MCF 10A (cell line): ENCODE data around the gene TLL2. TPM values are rescaled to one million over a fixed set of nuclear protein-coding genes. Genes with fewer than 3 reads are reported as not detected.
A peak's percentile ranks its signal among the peaks of the same experiment; 100 is the strongest.

Source experiments
- BruUV-seq: library from RNA; stranded (reverse); fragments of 400-500 nt; replicated peaks from 2 replicates; lab custom pipeline; 2021; lab: Mats Ljungman, UMichigan
- CTCF ChIA-PET: fragments of 300-600 bp; sonication (Branson Sonifier 250); formaldehyde crosslinking; extraction: SDS; loops from one replicate; lab custom pipeline; 2021; ENCODE audit warnings: antibody characterized with exemption, inconsistent platforms; lab: Yijun Ruan, JAX
- POLR2A ChIA-PET: fragments of 300-600, 350-650 bp; sonication (Branson Sonifier 250); formaldehyde crosslinking; extraction: SDS; loops from one replicate; lab custom pipeline; 2020; ENCODE audit warnings: antibody characterized with exemption, inconsistent platforms; lab: Yijun Ruan, JAX
- DNase-seq: peaks from one replicate; pipeline ENCODE4 v3.0.0-alpha.2; 2018; ENCODE audit not compliant: unreplicated experiment
- H3K27ac Mint-ChIP-seq: one replicate; pipeline ENCODE4 v1.8.0; 2022; ENCODE audit warnings: mild to moderate bottlenecking, low read depth, mixed read lengths; ENCODE audit not compliant: unreplicated experiment
- H3K27me3 Mint-ChIP-seq: one replicate; pipeline ENCODE4 v1.8.0; 2022; ENCODE audit warnings: mixed read lengths; ENCODE audit not compliant: insufficient read depth, unreplicated experiment
- H3K36me3 Mint-ChIP-seq: one replicate; pipeline ENCODE4 v1.8.0; 2022; ENCODE audit warnings: mild to moderate bottlenecking, moderate library complexity, mixed read lengths; ENCODE audit not compliant: insufficient read depth, unreplicated experiment
- H3K4me1 Mint-ChIP-seq: one replicate; pipeline ENCODE4 v1.8.0; 2022; ENCODE audit warnings: mixed read lengths; ENCODE audit not compliant: insufficient read depth, unreplicated experiment
- H3K4me3 Mint-ChIP-seq: one replicate; pipeline ENCODE4 v1.8.0; 2022; ENCODE audit warnings: mild to moderate bottlenecking, moderate library complexity, mixed read lengths; ENCODE audit not compliant: unreplicated experiment
- H3K9me3 Mint-ChIP-seq: one replicate; pipeline ENCODE4 v1.8.0; 2022; ENCODE audit warnings: mixed read lengths; ENCODE audit not compliant: unreplicated experiment
- intact Hi-C: fragments of 100-400 bp; cut with micrococcal nuclease; formaldehyde crosslinking; loops from 2 replicates; pipeline ENCODE4 v1.14.1; 2022
- total RNA-seq: library from RNA; stranded (reverse); gene quantifications from 2 replicates; pipeline ENCODE4 v1.2.3, GENCODE V29; 2022
- TF ChIP-seq, protein P1 (sequence below): fragments of 200-600 bp; IDR thresholded peaks from one replicate; pipeline ENCODE4 v1.8.0; 2022; ENCODE audit warnings: antibody characterized with exemption, mild to moderate bottlenecking; ENCODE audit not compliant: unreplicated experiment

TLL2 gene
- total RNA-seq, 1 experiment from 2014 or later: not detected

DNA sequence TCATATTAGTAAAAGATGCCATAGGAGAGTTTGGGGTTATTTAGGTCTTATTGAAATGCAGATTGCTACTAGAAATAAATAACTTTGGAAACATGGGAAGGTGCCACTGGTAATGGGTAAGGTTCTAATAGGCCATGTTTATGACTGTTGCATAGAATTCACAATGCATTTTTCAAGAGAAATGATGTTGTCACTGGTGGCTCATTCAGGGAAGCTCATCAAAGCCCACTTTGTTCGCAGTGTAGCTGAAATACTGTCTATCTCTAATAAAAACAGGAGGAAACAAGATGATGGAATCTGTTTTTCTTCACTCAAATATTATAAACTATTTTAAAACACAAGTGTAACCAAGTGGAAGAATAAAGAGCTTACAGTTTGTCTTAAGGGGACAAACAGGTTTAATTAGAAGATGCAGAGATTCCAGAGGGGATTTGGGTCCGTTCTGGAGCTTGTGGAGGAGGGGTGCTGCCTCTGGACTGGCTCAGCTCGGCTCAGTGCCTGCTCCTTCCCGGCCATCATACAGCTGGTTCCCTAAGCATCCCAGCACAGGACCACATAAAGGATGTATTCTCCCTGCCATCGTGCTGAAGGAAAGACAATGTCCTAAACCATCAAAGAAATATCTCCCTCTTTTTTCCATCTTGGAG lies 175.3 kb downstream of the TLL2 start:
- CTCF ChIA-PET: interaction anchor here (0.6 to 5.0 kb wide), 18 partner anchors 10 to 645 kb away, joined by 3 to 43 read pairs (median 4); partner anchors contain the start of gene TCTN3
- no peaks in the 10 kb centered on the region for H3K9me3 Mint-ChIP-seq
- no peaks in the 10 kb centered on the region for H3K36me3 Mint-ChIP-seq
- no peak for DNase-seq
- no peak overlapping the region for H3K27ac Mint-ChIP-seq
- H3K4me1 Mint-ChIP-seq: no peaks in the 10 kb centered on the region
- intact Hi-C loops: no loop called here
- no peak overlapping the region for H3K4me3 Mint-ChIP-seq
- POLR2A ChIA-PET: no interaction called here
- no TSS peak for BruUV-seq
- TF ChIP-seq, protein P1, sequence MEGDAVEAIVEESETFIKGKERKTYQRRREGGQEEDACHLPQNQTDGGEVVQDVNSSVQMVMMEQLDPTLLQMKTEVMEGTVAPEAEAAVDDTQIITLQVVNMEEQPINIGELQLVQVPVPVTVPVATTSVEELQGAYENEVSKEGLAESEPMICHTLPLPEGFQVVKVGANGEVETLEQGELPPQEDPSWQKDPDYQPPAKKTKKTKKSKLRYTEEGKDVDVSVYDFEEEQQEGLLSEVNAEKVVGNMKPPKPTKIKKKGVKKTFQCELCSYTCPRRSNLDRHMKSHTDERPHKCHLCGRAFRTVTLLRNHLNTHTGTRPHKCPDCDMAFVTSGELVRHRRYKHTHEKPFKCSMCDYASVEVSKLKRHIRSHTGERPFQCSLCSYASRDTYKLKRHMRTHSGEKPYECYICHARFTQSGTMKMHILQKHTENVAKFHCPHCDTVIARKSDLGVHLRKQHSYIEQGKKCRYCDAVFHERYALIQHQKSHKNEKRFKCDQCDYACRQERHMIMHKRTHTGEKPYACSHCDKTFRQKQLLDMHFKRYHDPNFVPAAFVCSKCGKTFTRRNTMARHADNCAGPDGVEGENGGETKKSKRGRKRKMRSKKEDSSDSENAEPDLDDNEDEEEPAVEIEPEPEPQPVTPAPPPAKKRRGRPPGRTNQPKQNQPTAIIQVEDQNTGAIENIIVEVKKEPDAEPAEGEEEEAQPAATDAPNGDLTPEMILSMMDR: no peak
- H3K27me3 Mint-ChIP-seq: peaks cover 30% of the 10 kb centered on the region

DNA sequence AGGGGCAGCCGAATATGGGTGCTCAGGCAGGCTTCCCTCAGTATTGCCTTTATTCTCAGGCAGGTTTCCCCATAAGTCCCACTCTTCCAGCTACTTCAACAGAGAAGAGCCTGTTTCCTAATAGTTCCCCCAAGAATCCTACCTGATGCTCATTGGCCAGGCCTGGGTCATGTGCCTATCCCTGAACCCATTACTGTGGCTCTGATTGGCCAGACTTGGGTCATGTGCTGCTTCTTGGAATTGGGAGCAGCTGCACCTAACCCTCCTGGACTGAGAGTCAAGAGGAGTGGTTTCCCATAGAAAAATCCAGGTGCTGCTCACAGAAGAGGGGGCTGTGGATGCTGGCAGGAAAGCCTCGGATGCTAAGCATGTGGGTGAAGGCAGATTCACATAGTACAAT lies 176.6 kb downstream of the TLL2 start:
- DNase-seq: no peak
- Mint-ChIP-seq H3K4me1 (no peaks in the 10 kb centered on the region), H3K9me3 (no peaks in the 10 kb centered on the region), H3K4me3 (no peak overlapping the region), H3K27me3 (peaks cover 43% of the 10 kb centered on the region), H3K27ac (no peak overlapping the region), H3K36me3 (no peaks in the 10 kb centered on the region)
- no TSS peak for BruUV-seq
- intact Hi-C loops: no loop called here
- ChIA-PET POLR2A (no interaction called here), CTCF (interaction anchor here (0.6 to 5.0 kb wide), 7 partner anchors 10 to 948 kb away, joined by 3 to 43 read pairs (median 4); partner anchors contain the start of gene TCTN3)
- TF ChIP-seq, protein P1: no peak

DNA sequence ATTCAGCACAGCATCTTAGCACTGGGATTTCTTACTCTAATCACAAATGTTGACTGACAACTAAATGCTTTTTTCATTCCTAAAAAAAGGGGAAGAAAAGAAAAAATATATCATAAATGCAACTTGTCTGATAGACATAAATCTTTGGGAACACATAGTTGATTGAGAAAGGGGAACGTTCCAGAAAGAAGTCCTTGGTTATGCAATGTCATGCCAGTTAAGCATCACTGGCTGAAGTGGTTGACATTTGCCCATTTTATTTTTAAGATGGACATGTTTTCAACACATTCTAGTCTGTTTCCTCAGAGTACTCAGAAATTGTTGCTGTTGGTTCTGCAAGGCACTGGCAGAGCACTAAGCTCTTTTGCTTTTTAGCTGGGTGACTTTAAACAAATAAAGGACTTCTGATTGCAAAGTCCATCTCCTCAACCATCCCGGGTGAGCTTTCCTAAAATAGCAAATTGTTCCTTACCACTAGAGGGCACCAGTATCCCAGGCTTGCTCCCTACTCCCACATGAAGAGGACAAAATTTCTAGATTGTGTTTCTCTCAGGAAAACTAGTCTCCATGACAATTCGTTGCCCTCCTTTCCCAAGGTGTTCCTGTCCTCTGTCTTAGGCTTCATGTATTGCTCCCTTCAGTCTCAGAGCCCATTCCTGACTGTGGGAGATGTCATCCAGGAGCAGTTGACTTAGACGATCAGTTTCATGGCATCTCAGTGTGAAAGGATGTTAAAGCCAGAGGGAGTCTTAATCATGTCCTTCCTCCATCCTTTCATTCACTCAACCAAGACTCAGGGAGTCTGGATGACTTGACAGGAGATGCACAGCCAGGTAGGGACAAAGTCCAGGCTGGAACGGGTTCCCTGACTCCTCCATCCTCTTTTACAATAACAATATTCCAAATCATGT lies 178.9 kb downstream of the TLL2 start:
- Mint-ChIP-seq H3K4me1 (no peaks in the 10 kb centered on the region), H3K9me3 (no peaks in the 10 kb centered on the region), H3K27me3 (peaks cover 59% of the 10 kb centered on the region), H3K4me3 (no peak overlapping the region), H3K27ac (no peak overlapping the region), H3K36me3 (no peaks in the 10 kb centered on the region)
- peak; percentile 53 for DNase-seq
- CTCF ChIA-PET: interaction anchor here (0.6 to 5.0 kb wide), 40 partner anchors 9 to 1746 kb away, joined by 3 to 43 read pairs (median 4); partner anchors contain the start of genes OPALIN and TLL2
- TF ChIP-seq, protein P1: peak; percentile 53
- no TSS peak for BruUV-seq
- POLR2A ChIA-PET: interaction anchor here (0.6 kb wide), 1 partner anchor 1044 kb away, joined by 3 read pairs; the partner anchor contains the start of gene PDLIM1
- intact Hi-C loops: loop anchor here (2.0 kb wide), 1 partner anchor 40 kb away; no protein-coding TSS in a partner anchor

DNA sequence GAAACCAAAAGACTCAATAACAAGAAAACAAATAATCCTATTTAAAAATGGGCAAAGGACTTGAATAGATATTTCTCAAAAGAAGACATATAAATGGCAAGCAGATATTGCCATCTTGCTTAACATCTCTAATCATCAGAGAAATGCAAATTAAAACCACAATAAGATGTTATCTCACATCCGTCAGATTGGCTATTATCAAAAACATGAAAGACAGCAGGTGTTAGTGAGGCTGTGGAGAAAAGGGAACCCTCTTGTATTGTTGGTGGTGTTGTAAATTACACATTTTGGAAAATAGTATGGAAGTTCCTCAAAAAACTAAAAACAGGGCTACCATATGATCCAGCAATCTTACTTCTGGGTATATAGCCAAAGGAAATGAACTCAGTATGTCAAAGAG lies 180.6 kb downstream of the TLL2 start:
- intact Hi-C loops: no loop called here
- H3K27ac Mint-ChIP-seq: no peak overlapping the region
- ChIA-PET CTCF (interaction anchor here (0.5 to 4.0 kb wide), 5 partner anchors 11 to 425 kb away, joined by 3 to 33 read pairs (median 7); partner anchors contain the start of gene CC2D2B), POLR2A (no interaction called here)
- TF ChIP-seq, protein P1: no peak
- no peaks in the 10 kb centered on the region for H3K36me3 Mint-ChIP-seq
- H3K4me1 Mint-ChIP-seq: no peaks in the 10 kb centered on the region
- H3K27me3 Mint-ChIP-seq: peaks cover 69% of the 10 kb centered on the region
- DNase-seq: no peak
- no peak overlapping the region for H3K4me3 Mint-ChIP-seq
- no TSS peak for BruUV-seq
- no peaks in the 10 kb centered on the region for H3K9me3 Mint-ChIP-seq
